PC-3 (cell line): ENCODE measurements around the gene HSD17B13. TPM values are rescaled to one million over a fixed set of nuclear protein-coding genes. Genes with fewer than 3 reads are reported as not detected.
"Not testable (repeated sequence)": the region's sequence is repeated elsewhere in the genome, so short reads cannot be mapped to it uniquely, and the experiment has no call there.

Experiments
- ATAC-seq: fragments of 200-7000 bp; cut with Tn5 transposase; 2 replicates; pipeline ENCODE4 v1.9.1; 2020; ENCODE audit warnings: mild to moderate bottlenecking, moderate library complexity
- BruUV-seq: library from RNA; stranded (reverse); fragments of 400-500 nt; replicated peaks from 2 replicates; lab custom pipeline; 2021; lab: Mats Ljungman, UMichigan
- CTCF ChIA-PET: fragments of 300-600 bp; sonication (Branson Sonifier 250); formaldehyde crosslinking; loops from one replicate; lab custom pipeline; 2022; ENCODE audit warnings: antibody characterized with exemption; lab: Charles Lee
- POLR2A ChIA-PET: fragments of 300-600 bp; sonication (Branson Sonifier 250); formaldehyde crosslinking; loops from one replicate; lab custom pipeline; 2022; ENCODE audit warnings: antibody characterized with exemption; ENCODE audit not compliant: unreplicated experiment; lab: Charles Lee
- DNase-seq: peaks from one replicate; pipeline ENCODE4 v3.0.0-alpha.2; 2015
- H2AFZ ChIP-seq: fragments of 300-600 bp; sonication (generic); 2 replicates; pipeline ENCODE4 v1.6.0; 2016; ENCODE audit warnings: antibody characterized with exemption, low read length
- H3F3A ChIP-seq: fragments of 300-600 bp; sonication (generic); one replicate; pipeline ENCODE4 v1.6.0; 2017; ENCODE audit warnings: antibody characterized with exemption, low read length, control low read depth, mild to moderate bottlenecking; ENCODE audit not compliant: unreplicated experiment
- H3K27ac ChIP-seq: fragments of 300-600 bp; sonication (generic); 2 replicates; pipeline ENCODE4 v1.5.1; 2016; ENCODE audit warnings: mild to moderate bottlenecking, low read length
- H3K27me3 ChIP-seq: fragments of 300-600 bp; sonication (generic); 2 replicates; pipeline ENCODE4 v1.6.1; 2016; ENCODE audit warnings: low read length, mixed read lengths
- H3K36me3 ChIP-seq: fragments of 300-600 bp; sonication (generic); 2 replicates; pipeline ENCODE4 v1.6.1; 2016; ENCODE audit warnings: low read depth, mixed run types, low read length, mixed read lengths
- H3K4me1 ChIP-seq: fragments of 300-600 bp; sonication (generic); 2 replicates; pipeline ENCODE4 v1.5.1; 2016; ENCODE audit warnings: low read length; ENCODE audit not compliant: insufficient read depth
- H3K4me2 ChIP-seq: fragments of 300-600 bp; sonication (generic); 2 replicates; pipeline ENCODE4 v1.6.0; 2016; ENCODE audit warnings: low read length
- H3K4me3 ChIP-seq: fragments of 300-600 bp; sonication (generic); 2 replicates; pipeline ENCODE4 v1.5.1; 2016; ENCODE audit warnings: mild to moderate bottlenecking, low read length, mixed read lengths
- H3K79me2 ChIP-seq: fragments of 300-600 bp; sonication (generic); 2 replicates; pipeline ENCODE4 v1.6.1; 2017; ENCODE audit warnings: low read length, mixed read lengths
- H3K9ac ChIP-seq: fragments of 300-600 bp; sonication (generic); 2 replicates; pipeline ENCODE4 v1.6.0; 2016; ENCODE audit warnings: mild to moderate bottlenecking, low read length
- H3K9me2 ChIP-seq: fragments of 300-600 bp; sonication (generic); replicated peaks from 2 replicates; pipeline ENCODE4 v1.6.1; 2016; ENCODE audit warnings: mixed run types, low read length, mixed read lengths
- H3K9me3 ChIP-seq: fragments of 300-600 bp; sonication (generic); 2 replicates; pipeline ENCODE4 v1.6.1; 2016; ENCODE audit warnings: low read length, mixed read lengths
- H4K20me1 ChIP-seq: fragments of 300-600 bp; sonication (generic); 2 replicates; pipeline ENCODE4 v1.6.1; 2016; ENCODE audit warnings: low read length, mixed read lengths
- EZH2 ChIP-seq: fragments of 300-600 bp; sonication (generic); IDR thresholded peaks from one replicate; pipeline ENCODE4 v1.6.1; 2017; ENCODE audit warnings: antibody characterized with exemption, mild to moderate bottlenecking, low read length; ENCODE audit not compliant: unreplicated experiment
- EZH2phosphoT487 ChIP-seq: fragments of 300-600 bp; sonication (generic); IDR thresholded peaks from 2 replicates; pipeline ENCODE4 v1.6.1; 2018; ENCODE audit warnings: mild to moderate bottlenecking, antibody characterized with exemption, low read length, borderline replicate concordance
- intact Hi-C: fragments of 100-400 bp; cut with micrococcal nuclease; formaldehyde crosslinking; loops from 2 replicates; pipeline ENCODE4 v1.9.0; 2023
- total RNA-seq: library from RNA; depleted of rRNA; stranded (reverse); fragments of >200 nt; gene quantifications from 2 replicates; pipeline ENCODE4 v1.2.3, GENCODE V29; 2014
- TF ChIP-seq, protein P1 (sequence below): fragments of 300-600 bp; sonication (generic); conservative IDR thresholded peaks from 2 replicates; pipeline ENCODE4 v1.5.1; 2017; ENCODE audit warnings: antibody characterized with exemption, low read depth, mild to moderate bottlenecking, low read length

HSD17B13 gene
- total RNA-seq, 1 experiment from 2014 or later, result 0.18 TPM

DNA sequence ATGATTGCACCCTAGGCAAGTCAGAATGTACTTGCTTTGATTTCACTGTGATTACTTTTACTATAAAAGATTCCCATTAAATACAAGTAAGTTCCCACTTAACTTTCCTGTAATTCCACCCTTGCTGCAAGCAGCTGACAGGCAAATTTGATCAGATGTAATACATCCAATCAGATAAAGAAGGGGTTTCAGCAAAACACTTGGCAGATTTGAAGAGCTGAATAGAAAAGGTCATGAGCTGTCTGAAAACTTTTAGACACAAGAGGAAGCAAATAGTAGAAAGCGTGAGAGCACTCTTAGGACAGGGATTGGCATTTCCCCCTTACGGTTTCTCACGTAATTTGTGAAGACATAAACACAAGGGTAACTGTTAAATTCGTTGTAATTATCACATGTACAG, 22.8 kb downstream of the HSD17B13 start:
- no peak for DNase-seq
- H3K27ac ChIP-seq, result no peak overlapping the region
- ChIA-PET CTCF (no interaction called here), POLR2A (no interaction called here)
- H3K9ac ChIP-seq, result no peak overlapping the region
- H3K4me1 ChIP-seq, result peaks cover 10% of the 10 kb centered on the region
- H2AFZ ChIP-seq, result no peak overlapping the region
- H3K79me2 ChIP-seq, result no peaks in the 10 kb centered on the region
- ATAC-seq, result no peak
- no peaks in the 10 kb centered on the region for H4K20me1 ChIP-seq
- no peaks in the 10 kb centered on the region for H3K36me3 ChIP-seq
- intact Hi-C loops, result no loop called here
- no peaks in the 10 kb centered on the region for H3K9me2 ChIP-seq
- H3K27me3 ChIP-seq, result no peaks in the 10 kb centered on the region
- BruUV-seq, result no TSS peak
- H3K4me2 ChIP-seq, result no peak overlapping the region
- no peaks in the 10 kb centered on the region for H3F3A ChIP-seq
- no peak overlapping the region for H3K4me3 ChIP-seq
- no peak for TF ChIP-seq EZH2phosphoT487
- TF ChIP-seq, protein P1, sequence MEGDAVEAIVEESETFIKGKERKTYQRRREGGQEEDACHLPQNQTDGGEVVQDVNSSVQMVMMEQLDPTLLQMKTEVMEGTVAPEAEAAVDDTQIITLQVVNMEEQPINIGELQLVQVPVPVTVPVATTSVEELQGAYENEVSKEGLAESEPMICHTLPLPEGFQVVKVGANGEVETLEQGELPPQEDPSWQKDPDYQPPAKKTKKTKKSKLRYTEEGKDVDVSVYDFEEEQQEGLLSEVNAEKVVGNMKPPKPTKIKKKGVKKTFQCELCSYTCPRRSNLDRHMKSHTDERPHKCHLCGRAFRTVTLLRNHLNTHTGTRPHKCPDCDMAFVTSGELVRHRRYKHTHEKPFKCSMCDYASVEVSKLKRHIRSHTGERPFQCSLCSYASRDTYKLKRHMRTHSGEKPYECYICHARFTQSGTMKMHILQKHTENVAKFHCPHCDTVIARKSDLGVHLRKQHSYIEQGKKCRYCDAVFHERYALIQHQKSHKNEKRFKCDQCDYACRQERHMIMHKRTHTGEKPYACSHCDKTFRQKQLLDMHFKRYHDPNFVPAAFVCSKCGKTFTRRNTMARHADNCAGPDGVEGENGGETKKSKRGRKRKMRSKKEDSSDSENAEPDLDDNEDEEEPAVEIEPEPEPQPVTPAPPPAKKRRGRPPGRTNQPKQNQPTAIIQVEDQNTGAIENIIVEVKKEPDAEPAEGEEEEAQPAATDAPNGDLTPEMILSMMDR, result no peak
- TF ChIP-seq EZH2, result no peak
- no peaks in the 10 kb centered on the region for H3K9me3 ChIP-seq

DNA sequence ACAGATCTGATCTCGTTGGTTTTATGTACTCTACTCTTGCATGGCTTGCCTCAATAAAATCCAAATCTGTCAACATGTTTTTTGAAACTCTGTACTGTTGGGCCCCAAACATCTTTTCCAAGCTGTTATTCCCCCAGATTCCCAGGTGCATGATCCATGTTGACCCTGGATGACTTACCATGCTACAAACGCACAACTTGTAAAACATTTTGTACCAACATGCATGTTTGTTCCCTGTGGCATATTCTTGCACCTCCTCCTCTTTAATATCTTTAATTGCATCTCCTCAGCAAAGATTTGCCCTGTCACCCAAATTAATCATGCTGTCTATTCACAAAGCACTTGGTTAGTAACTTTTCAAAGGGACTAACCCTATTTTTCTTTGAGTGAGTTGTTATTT, 24.3 kb downstream of the HSD17B13 start:
- H3K36me3 ChIP-seq, result no peaks in the 10 kb centered on the region
- no peak for ATAC-seq
- TF ChIP-seq EZH2phosphoT487 (no peak), EZH2 (no peak)
- TF ChIP-seq, protein P1, result no peak
- H3K79me2 ChIP-seq, result no peaks in the 10 kb centered on the region
- CTCF ChIA-PET, result no interaction called here
- POLR2A ChIA-PET, result no interaction called here
- no peak overlapping the region for H3K4me2 ChIP-seq
- H4K20me1 ChIP-seq, result no peaks in the 10 kb centered on the region
- H3K27ac ChIP-seq, result no peak overlapping the region
- H3K4me3 ChIP-seq, result no peak overlapping the region
- no peak overlapping the region for H3K9ac ChIP-seq
- intact Hi-C loops, result no loop called here
- BruUV-seq, result no TSS peak
- H3K9me3 ChIP-seq, result no peaks in the 10 kb centered on the region
- H3K4me1 ChIP-seq, result peaks cover 6% of the 10 kb centered on the region
- H2AFZ ChIP-seq, result no peak overlapping the region
- no peaks in the 10 kb centered on the region for H3F3A ChIP-seq
- DNase-seq, result no peak
- no peaks in the 10 kb centered on the region for H3K27me3 ChIP-seq
- no peaks in the 10 kb centered on the region for H3K9me2 ChIP-seq

DNA sequence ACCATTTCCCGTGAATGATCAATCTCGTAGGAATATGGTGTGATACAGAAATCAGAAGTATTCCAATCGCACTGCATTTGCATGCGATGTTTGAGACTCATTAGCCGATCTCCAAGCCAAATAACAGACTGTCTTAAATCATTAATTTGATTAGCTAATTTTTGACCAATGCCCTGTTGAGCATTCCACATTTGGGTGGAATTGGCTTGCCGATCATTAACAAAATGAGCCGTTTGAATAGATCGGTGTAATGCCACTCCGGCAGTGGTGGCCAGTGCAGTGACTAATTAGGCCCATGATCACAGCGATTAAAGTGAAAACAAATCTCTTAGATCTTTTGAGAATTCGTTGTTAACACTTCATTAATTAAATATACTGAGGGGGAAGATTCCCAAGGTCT, 27.8 kb downstream of the HSD17B13 start:
- H3K4me2 ChIP-seq, CTCF ChIA-PET, POLR2A ChIA-PET, H3K4me3 ChIP-seq, H3K79me2 ChIP-seq, intact Hi-C loops, H3K9me3 ChIP-seq, H3K4me1 ChIP-seq, H4K20me1 ChIP-seq, DNase-seq, H3K9me2 ChIP-seq, H3K27me3 ChIP-seq, H3F3A ChIP-seq, H3K36me3 ChIP-seq, H3K27ac ChIP-seq, ATAC-seq, H3K9ac ChIP-seq, BruUV-seq, H2AFZ ChIP-seq: not testable (repeated sequence)

DNA sequence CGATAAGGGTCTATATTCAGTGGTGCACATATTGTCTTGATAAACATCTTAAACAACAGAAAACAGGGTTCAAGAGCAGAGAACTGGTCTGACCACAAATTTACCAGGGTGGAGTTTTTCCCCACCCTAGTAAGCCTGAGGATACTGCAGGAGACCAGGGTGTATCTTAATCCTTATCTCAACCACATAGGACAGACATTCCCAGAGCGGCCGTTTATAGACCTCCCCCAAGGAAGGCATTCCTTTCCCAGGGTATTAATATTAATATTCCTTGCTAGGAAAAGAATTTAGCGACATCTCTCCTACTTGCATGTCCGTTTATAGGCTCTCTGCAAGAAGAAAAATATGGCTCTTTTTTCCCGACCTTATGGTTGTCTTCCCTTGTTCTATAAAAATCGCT, 28.8 kb downstream of the HSD17B13 start:
- BruUV-seq, H4K20me1 ChIP-seq, CTCF ChIA-PET, intact Hi-C loops, H3K36me3 ChIP-seq, POLR2A ChIA-PET, DNase-seq, H3K4me1 ChIP-seq, H3K9ac ChIP-seq, H3K27ac ChIP-seq, H3K4me2 ChIP-seq, H3K9me3 ChIP-seq, H3K79me2 ChIP-seq, H3K27me3 ChIP-seq, H3K4me3 ChIP-seq, H2AFZ ChIP-seq, ATAC-seq, H3K9me2 ChIP-seq, H3F3A ChIP-seq: not testable (repeated sequence)
